ENCODE data around the gene EXOC6B.

The EXOC6B gene

GRCh38 chr2:72204156-72204785 is 621.6 kb downstream of the EXOC6B start:
- TF ChIP-seq, protein P1, sequence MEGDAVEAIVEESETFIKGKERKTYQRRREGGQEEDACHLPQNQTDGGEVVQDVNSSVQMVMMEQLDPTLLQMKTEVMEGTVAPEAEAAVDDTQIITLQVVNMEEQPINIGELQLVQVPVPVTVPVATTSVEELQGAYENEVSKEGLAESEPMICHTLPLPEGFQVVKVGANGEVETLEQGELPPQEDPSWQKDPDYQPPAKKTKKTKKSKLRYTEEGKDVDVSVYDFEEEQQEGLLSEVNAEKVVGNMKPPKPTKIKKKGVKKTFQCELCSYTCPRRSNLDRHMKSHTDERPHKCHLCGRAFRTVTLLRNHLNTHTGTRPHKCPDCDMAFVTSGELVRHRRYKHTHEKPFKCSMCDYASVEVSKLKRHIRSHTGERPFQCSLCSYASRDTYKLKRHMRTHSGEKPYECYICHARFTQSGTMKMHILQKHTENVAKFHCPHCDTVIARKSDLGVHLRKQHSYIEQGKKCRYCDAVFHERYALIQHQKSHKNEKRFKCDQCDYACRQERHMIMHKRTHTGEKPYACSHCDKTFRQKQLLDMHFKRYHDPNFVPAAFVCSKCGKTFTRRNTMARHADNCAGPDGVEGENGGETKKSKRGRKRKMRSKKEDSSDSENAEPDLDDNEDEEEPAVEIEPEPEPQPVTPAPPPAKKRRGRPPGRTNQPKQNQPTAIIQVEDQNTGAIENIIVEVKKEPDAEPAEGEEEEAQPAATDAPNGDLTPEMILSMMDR (IDR thresholded peaks at IDR 0.05; ENCODE audit: low read length): no peak
- TF ChIP-seq EZH2 (optimal IDR thresholded peaks at IDR 0.05; ENCODE audit: low read depth, low read length): no peak
- no peak for TF ChIP-seq EZH2phosphoT487 (IDR thresholded peaks at IDR 0.05; ENCODE audit: low read length)
- no peak overlapping the region for H2AFZ ChIP-seq (ENCODE audit: low read length)

DNA sequence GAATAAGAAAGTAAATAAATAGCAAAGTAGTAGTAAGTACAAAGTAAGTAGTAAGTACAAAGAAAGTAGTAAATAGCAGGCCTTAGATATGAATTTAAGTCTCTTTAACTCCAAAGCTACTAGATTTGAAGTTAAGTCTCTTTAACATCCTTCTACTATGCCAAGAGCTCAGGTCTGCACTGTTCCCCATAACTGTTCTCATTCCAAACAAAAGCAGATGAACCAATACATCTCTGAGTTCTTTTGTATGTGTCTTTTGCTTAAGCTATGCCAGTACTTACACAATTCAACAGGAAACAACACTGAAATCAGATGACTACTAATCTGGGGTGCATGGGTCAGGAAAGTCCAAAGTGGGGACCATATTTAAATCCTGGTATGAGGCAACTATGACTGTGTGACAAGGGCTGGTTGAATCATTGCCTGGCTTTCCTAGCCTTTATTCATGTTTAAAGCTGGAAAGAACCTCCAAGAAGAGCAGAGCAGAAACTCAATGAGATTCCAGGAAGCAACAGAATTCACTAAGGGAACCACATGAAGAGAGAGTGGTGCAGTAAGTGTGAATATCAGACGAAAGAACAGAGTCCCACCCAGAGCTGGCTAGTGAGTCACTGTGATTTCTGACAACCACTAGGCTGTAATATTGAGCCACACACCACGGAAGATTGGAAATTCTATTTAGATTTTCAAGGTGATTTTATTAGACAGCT is 627.1 kb downstream of the EXOC6B start:
- Histone ChIP-seq H4K20me1 (ENCODE audit: insufficient read depth, low read length) (no peaks in the 10 kb centered on the region), H3K4me2 (ENCODE audit: low read depth, low read length) (no peak overlapping the region), H3F3A (ENCODE audit: insufficient read depth, low read length) (no peaks in the 10 kb centered on the region), H3K27me3 (replicated peaks; ENCODE audit: insufficient read depth, low read length) (no peaks in the 10 kb centered on the region), H3K79me2 (ENCODE audit: low read length) (no peaks in the 10 kb centered on the region), H3K9ac (ENCODE audit: low read length) (no peak overlapping the region), H3K4me3 (ENCODE audit: low read length) (no peak overlapping the region), H3K36me3 (replicated peaks; ENCODE audit: insufficient read depth, low read length) (no peaks in the 10 kb centered on the region), H3K9me2 (replicated peaks; ENCODE audit: insufficient read depth, low read length) (no peaks in the 10 kb centered on the region), H3K9me3 (replicated peaks; ENCODE audit: insufficient read depth, low read length) (no peaks in the 10 kb centered on the region), H3K27ac (ENCODE audit: low read length) (no peak overlapping the region), H2AFZ (ENCODE audit: low read length) (no peak overlapping the region), H3K4me1 (ENCODE audit: low read length) (no peaks in the 10 kb centered on the region)
- TF ChIP-seq, protein P1 (IDR thresholded peaks at IDR 0.05; ENCODE audit: low read length): no peak
- no peak for TF ChIP-seq EZH2 (optimal IDR thresholded peaks at IDR 0.05; ENCODE audit: low read depth, low read length)
- TF ChIP-seq EZH2phosphoT487 (IDR thresholded peaks at IDR 0.05; ENCODE audit: low read length): no peak
- no peak for DNase-seq

More at GRCh38 chr2:72204156-72204785, 621.6 kb downstream of the EXOC6B start:
- Histone ChIP-seq H3K4me1 (ENCODE audit: low read length) (no peaks in the 10 kb centered on the region), H3K9ac (ENCODE audit: low read length) (no peak overlapping the region), H3K36me3 (replicated peaks; ENCODE audit: insufficient read depth, low read length) (no peaks in the 10 kb centered on the region), H3K27me3 (replicated peaks; ENCODE audit: insufficient read depth, low read length) (no peaks in the 10 kb centered on the region), H3F3A (ENCODE audit: insufficient read depth, low read length) (no peaks in the 10 kb centered on the region), H3K79me2 (ENCODE audit: low read length) (no peaks in the 10 kb centered on the region), H3K9me2 (replicated peaks; ENCODE audit: insufficient read depth, low read length) (no peaks in the 10 kb centered on the region), H3K9me3 (replicated peaks; ENCODE audit: insufficient read depth, low read length) (no peaks in the 10 kb centered on the region), H4K20me1 (ENCODE audit: insufficient read depth, low read length) (no peaks in the 10 kb centered on the region), H3K4me2 (ENCODE audit: low read depth, low read length) (no peak overlapping the region), H3K27ac (ENCODE audit: low read length) (no peak overlapping the region), H3K4me3 (ENCODE audit: low read length) (no peak overlapping the region)
- DNase-seq: no peak

DNA sequence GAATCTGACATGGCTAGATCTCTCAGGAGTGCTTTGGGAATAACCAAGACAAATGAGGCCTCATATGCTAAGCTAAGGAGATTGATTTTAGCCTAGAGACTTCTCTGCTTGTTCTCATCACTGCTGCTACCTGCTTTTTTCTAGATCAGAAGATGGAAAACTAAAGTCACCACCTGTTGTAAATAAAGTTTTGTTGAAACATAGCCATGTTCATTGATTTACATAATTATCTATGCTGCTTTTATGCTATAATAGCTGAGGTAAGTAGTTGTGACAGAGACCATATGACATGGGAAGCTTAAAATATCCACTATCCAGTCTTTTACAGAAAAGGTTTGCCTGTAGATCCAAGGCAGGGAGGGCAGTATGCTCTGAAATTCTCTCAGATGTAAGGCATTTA is 632.1 kb downstream of the EXOC6B start:
- Histone ChIP-seq H3K9me2 (replicated peaks; ENCODE audit: insufficient read depth, low read length) (no peaks in the 10 kb centered on the region), H3K4me2 (ENCODE audit: low read depth, low read length) (no peak overlapping the region), H3K27ac (ENCODE audit: low read length) (no peak overlapping the region), H3F3A (ENCODE audit: insufficient read depth, low read length) (no peaks in the 10 kb centered on the region), H3K9ac (ENCODE audit: low read length) (no peak overlapping the region), H3K9me3 (replicated peaks; ENCODE audit: insufficient read depth, low read length) (no peaks in the 10 kb centered on the region), H4K20me1 (ENCODE audit: insufficient read depth, low read length) (no peaks in the 10 kb centered on the region), H3K27me3 (replicated peaks; ENCODE audit: insufficient read depth, low read length) (no peaks in the 10 kb centered on the region), H2AFZ (ENCODE audit: low read length) (no peak overlapping the region), H3K36me3 (replicated peaks; ENCODE audit: insufficient read depth, low read length) (no peaks in the 10 kb centered on the region), H3K4me1 (ENCODE audit: low read length) (no peaks in the 10 kb centered on the region), H3K79me2 (ENCODE audit: low read length) (no peaks in the 10 kb centered on the region), H3K4me3 (ENCODE audit: low read length) (no peak overlapping the region)
- TF ChIP-seq EZH2 (optimal IDR thresholded peaks at IDR 0.05; ENCODE audit: low read depth, low read length) (no peak), EZH2phosphoT487 (IDR thresholded peaks at IDR 0.05; ENCODE audit: low read length) (no peak)
- TF ChIP-seq, protein P1 (IDR thresholded peaks at IDR 0.05; ENCODE audit: low read length): no peak
- DNase-seq: no peak

All from MM.1S (cell line).